ENCODE results near the gene C1orf141. TPM values are rescaled to one million over a fixed set of nuclear protein-coding genes. Genes with fewer than 3 reads are reported as not detected.

The C1orf141 gene
- not detected in 2 replicates for total RNA-seq

DNA sequence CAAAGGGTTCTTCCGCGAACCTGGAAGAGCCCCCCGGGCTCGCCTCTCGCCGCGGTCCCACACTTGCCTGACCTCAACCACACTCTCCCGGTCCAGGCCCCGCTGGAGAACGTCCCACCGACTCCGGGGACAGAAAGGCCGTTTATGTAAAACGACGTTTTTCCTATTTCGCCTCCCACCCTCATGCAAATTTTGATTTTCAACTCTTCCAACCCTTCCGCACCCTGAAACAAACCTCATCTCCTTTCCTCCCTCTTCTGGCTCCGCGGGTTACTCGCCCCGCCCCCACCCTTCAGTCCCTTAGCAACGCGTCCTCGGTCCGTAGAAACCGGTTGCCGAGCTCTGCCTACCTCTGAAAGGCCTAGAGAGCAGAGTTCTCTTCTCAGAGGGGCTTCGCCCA, at the start of gene C1orf141:
TSS of gene C1orf141 (minus strand) at position 276 of the 400 bp plus-strand sequence. CDS start 7,730 bp downstream, outside the sequence.

DNA sequence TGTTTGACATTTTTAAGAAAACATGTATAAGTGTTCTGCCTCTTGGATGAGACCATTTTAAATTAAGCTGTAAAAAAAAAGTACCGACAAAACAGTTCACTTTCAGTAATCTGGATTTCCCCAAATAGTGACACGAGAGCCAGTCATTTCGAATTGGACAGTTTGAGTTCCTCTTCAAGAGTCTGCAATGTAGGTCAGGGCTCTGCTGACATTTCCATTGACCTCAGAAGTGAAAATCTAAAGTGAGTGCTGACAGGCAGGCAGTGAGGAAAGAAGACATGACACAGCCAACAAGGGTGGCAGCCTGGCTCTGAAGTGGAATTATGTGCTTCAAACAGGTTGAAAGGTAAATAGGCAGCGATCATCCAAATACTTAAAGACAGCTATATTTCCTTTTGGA, 31.4 kb upstream of the C1orf141 start, which contains the start of gene IL23R:
TSS of gene IL23R (plus strand) at position 259 of the 400 bp plus-strand sequence. CDS start 1,667 bp downstream, outside the sequence.

DNA sequence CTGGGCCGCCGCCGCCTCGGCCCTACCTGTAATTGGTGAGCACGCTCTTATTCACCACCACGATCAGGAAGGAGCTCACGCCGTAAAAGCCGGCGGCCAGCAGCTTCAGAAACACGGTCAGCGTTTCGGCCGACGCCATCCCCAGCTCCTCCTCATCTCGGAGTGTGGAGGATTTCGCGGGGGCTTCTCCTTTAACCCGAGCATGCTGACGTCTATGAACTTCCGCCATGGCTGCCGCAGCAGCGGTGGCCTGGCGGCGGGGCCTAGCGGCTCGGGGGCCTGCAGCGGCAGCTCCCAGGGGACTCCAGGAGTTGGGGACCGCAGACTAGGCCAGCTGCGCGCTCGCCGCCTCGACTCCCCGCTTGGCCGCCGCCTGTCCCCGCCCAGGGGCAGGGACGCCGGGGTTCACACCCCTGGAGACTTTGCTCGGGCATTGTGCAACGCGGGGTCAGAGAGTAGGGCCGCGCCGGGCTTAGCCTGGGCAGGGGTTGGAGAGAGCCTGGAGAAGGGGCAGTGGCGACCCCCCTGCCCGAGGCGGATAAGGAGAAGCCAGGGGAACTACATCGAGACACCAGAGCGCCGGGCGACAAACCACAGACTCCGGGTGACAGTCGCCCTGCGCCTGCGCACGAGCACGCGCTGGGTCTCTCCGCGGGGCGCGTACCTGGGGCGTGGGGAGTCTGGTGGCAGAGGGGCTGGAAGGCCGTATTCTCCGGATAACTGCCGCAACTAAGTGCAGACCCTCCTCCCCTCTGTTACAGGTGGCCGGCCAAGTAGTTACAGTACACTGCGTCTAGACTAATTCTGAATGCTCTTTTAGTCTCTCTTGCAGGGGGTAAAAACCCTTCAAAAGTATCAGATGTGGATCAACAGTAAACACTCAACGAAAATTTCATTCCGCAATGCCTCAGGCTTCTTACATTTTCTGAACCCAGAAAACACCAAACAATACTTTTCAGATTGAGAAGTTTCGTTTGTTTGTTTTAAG, 80.7 kb downstream of the C1orf141 start, which contains the start of gene SLC35D1:
TSS of gene SLC35D1 (minus strand) at position 364 of the 988 bp plus-strand sequence. CDS start at position 229, 135 bp downstream.

Small RNA genes within 50 kb of the gene (small RNA-seq; reads per million reads assigned to genes)
- not detected for gene RF00322

Other genes starting within 250 kb of the C1orf141 start
- 4.0 and 12.2 TPM in 2 replicates for gene DNAI4, start 210.1 kb downstream of the C1orf141 start, total RNA-seq
- 22.8 and 26.6 TPM in 2 replicates for gene MIER1, start 210.0 kb downstream of the C1orf141 start, total RNA-seq
- gene SLC35D1, start 80.8 kb downstream of the C1orf141 start, total RNA-seq: 12.6 and 15.3 TPM in 2 replicates
- not detected in 2 replicates for gene IL23R, start 31.5 kb upstream of the C1orf141 start, total RNA-seq
- gene IL12RB2, start 172.9 kb upstream of the C1orf141 start, total RNA-seq: 0.11 TPM in 1 of 2 replicates, not detected in the other

All from placental epithelial cell (primary cell).